ENCODE measurements around the gene TGM3. TPM values are rescaled to one million over a fixed set of nuclear protein-coding genes. Genes with fewer than 3 reads are reported as not detected.

The TGM3 gene
- total RNA-seq, 4 donors from 2014 or later, result 0.21 TPM; not detected in 3

GRCh38 chr20:2364044-2364443 lies 68.2 kb downstream of the TGM3 start:
- TF ChIP-seq POLR2A (IDR thresholded peaks at IDR 0.05) (no peak), CTCF (IDR thresholded peaks at IDR 0.05) (no peak)

GRCh38 chr20:2365091-2365490 lies 69.3 kb downstream of the TGM3 start:
- Histone ChIP-seq H3K9me3 (peaks cover 0 to 3% of the 10 kb centered on the region in 2 donors), H3K27me3 (no peaks in the 10 kb centered on the region), H3K36me3 (no peaks in the 10 kb centered on the region), H3K27ac (no peak overlapping the region), H3K4me3 (no peak overlapping the region), H3K4me1 (no peaks in the 10 kb centered on the region)
- intact Hi-C loops (cut with DNase I; ENCODE audit: low total_unique reads), result no loop called here
- no peak for DNase-seq
- TF ChIP-seq CTCF (IDR thresholded peaks at IDR 0.05) (no peak), POLR2A (IDR thresholded peaks at IDR 0.05) (no peak)

More at GRCh38 chr20:2364044-2364443, 68.2 kb downstream of the TGM3 start:
- intact Hi-C loops (cut with DNase I; ENCODE audit: low total_unique reads), result no loop called here
- H3K9me3 ChIP-seq, result peaks cover 0 to 3% of the 10 kb centered on the region in 2 donors
- no peaks in the 10 kb centered on the region for H3K36me3 ChIP-seq
- H3K4me3 ChIP-seq, result no peak overlapping the region
- H3K4me1 ChIP-seq, result no peaks in the 10 kb centered on the region
- no peak overlapping the region for H3K27ac ChIP-seq
- H3K27me3 ChIP-seq, result no peaks in the 10 kb centered on the region
- no peak for DNase-seq

GRCh38 chr20:2365666-2366065 lies 69.9 kb downstream of the TGM3 start:
- intact Hi-C loops (cut with DNase I; ENCODE audit: low total_unique reads), result no loop called here
- no peaks in the 10 kb centered on the region for H3K4me1 ChIP-seq
- TF ChIP-seq POLR2A (IDR thresholded peaks at IDR 0.05) (no peak), CTCF (IDR thresholded peaks at IDR 0.05) (no peak)
- H3K27ac ChIP-seq, result no peak overlapping the region
- H3K9me3 ChIP-seq, result peaks cover 0 to 3% of the 10 kb centered on the region in 2 donors
- no peak overlapping the region for H3K4me3 ChIP-seq
- H3K36me3 ChIP-seq, result no peaks in the 10 kb centered on the region
- H3K27me3 ChIP-seq, result no peaks in the 10 kb centered on the region
- no peak for DNase-seq

- Histone ChIP-seq H3K27me3 (no peaks in the 10 kb centered on the region), H3K9me3 (no peaks in the 10 kb centered on the region), H3K27ac (no peak overlapping the region), H3K36me3 (no peaks in the 10 kb centered on the region), H3K4me1 (no peaks in the 10 kb centered on the region), H3K4me3 (no peak overlapping the region)
- intact Hi-C loops (cut with DNase I; ENCODE audit: low total_unique reads), result no loop called here
- no peak for DNase-seq
- TF ChIP-seq POLR2A (IDR thresholded peaks at IDR 0.05) (no peak), CTCF (IDR thresholded peaks at IDR 0.05) (no peak)
Observed at GRCh38 chr20:2368621-2369020, 72.8 kb downstream of the TGM3 start.

- intact Hi-C loops (cut with DNase I; ENCODE audit: low total_unique reads), result no loop called here
- H3K36me3 ChIP-seq, result no peaks in the 10 kb centered on the region
- DNase-seq, result no peak
Observed at GRCh38 chr20:2373098-2373497, 77.3 kb downstream of the TGM3 start.

More at GRCh38 chr20:2373098-2373497, 77.3 kb downstream of the TGM3 start:
- TF ChIP-seq CTCF (IDR thresholded peaks at IDR 0.05) (no peak), POLR2A (IDR thresholded peaks at IDR 0.05) (no peak)
- H3K4me3 ChIP-seq, result no peak overlapping the region
- no peaks in the 10 kb centered on the region for H3K9me3 ChIP-seq
- H3K4me1 ChIP-seq, result no peaks in the 10 kb centered on the region
- no peaks in the 10 kb centered on the region for H3K27me3 ChIP-seq
- H3K27ac ChIP-seq, result no peak overlapping the region
